GM21825 (cell line): ENCODE results near the gene MXI1.
"Not testable (repeated sequence)": the region's sequence is repeated elsewhere in the genome, so short reads cannot be mapped to it uniquely, and the experiment has no call there.

ENCODE experiments used
- ATAC-seq: cut with Tn5 transposase; IDR thresholded peaks from one replicate; pipeline ENCODE4 v1.9.1; 2021; ENCODE audit warnings: mild to moderate bottlenecking, moderate library complexity; ENCODE audit not compliant: unreplicated experiment

MXI1 gene

GRCh38 chr10:110272995-110273394 is 65.6 kb downstream of the MXI1 start:
- not testable (repeated sequence) for ATAC-seq

- no peak for ATAC-seq
These were observed 66.1 kb downstream of the MXI1 start for GRCh38 chr10:110273474-110273873.

- ATAC-seq: no peak
These were observed 66.7 kb downstream of the MXI1 start for GRCh38 chr10:110274072-110274627.

- no peak for ATAC-seq
These were observed 67.2 kb downstream of the MXI1 start for GRCh38 chr10:110274647-110275046.

DNA sequence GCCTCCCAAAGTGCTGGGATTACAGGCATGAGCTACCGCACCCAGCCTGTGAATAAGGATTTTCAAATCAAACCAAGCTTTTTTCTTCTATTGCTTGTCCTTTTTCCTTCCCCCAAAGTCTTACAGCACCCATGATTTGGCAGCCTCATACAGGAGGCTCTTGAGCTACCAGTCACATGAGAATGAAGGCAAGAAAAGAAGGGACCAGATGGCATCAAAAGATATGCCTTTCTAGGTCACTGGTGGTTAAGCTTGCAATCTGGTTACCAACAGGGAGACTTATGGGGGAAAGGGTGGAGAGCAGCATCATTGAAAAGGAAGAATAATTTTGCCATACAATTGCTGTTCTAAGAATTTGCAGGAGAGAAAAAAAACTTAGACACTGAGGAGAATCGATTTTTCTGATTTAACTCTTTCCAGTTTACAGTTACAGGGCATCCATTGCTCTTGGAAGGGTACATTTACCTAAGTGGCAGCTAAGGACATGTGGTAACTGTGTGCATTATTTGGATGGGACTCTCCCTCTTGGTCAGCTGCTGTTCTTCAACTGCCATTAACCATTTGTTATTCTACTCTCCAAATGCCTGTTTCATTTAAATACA is 67.8 kb downstream of the MXI1 start:
- no peak for ATAC-seq

GRCh38 chr10:110276603-110277002 is 69.2 kb downstream of the MXI1 start:
- ATAC-seq: no peak

DNA sequence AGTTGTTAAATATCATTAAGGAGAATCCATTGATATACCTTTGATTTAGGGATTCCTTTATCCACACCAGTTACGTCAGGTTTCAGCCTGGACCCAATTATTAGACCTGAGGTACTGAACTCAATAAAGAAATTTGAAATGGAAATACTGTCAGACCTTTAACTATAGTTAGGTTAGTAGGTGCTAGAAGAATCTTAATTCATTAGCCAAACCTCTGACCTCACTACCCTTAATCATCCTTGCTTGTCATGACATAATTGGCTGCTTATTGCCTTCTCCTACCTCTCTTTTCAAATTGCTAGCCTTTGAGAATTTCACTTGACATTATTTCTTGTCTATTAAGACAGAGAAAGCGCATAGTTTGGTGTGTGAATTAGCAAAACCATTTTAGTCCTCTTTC is 70.2 kb downstream of the MXI1 start:
- no peak for ATAC-seq

DNA sequence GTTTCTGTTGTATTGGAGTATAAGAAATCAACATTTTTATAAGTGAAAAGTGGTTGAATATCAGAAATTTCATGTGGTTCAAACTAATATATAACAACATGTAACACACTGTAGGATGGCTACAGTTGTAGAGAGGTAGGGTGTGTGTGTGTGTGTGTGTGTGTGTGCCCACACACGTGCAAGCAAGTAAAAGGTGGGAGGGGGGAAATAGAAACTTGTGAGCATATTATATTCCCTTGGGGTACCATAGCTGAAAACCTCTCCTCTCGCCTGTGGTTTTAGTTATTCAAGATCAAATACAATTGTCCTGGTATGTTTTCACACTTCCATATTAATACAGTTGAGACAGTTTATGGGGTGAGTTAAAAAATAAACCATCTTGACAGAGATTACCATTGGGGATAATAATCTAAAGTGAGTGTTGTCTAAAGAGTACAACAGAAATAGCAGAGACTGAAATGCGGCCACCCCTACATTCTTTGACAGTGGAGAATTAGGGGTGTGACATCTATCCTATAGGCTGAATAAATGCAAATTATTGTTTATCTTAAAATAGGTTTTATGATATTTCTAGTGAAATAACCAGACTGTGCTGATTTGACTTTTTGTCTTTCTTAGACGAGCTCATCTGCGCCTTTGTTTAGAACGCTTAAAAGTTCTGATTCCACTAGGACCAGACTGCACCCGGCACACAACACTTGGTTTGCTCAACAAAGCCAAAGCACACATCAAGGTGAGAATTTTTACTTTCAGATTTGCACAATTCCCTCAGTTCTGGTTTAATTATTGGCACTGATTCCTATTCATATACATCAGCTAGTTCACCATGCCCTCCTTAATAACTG is 71.4 kb downstream of the MXI1 start:
- no peak for ATAC-seq

DNA sequence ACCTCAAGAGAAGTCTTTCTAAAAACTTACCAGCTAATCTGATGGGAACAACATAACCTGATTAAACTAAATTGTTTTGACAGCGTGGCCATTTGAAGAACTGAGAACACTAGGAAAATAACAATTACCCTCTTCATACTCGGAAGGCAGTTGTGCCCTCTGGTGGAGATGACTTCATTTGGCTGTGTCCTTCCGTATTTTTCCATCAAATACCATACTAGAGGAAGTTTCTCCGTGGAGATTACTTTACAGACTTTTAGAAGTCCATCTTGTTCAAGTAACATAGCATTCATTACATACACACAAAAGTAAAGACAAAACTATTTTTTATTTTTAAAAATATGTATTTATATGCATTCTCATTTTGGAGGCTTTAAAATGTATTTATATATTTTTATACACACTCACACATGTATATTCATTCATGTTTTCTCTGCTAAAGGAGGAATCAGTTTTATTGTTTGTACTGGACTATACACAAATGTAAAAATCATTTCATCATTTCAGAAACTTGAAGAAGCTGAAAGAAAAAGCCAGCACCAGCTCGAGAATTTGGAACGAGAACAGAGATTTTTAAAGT is 72.1 kb downstream of the MXI1 start:
- peak; percentile 52 for ATAC-seq

DNA sequence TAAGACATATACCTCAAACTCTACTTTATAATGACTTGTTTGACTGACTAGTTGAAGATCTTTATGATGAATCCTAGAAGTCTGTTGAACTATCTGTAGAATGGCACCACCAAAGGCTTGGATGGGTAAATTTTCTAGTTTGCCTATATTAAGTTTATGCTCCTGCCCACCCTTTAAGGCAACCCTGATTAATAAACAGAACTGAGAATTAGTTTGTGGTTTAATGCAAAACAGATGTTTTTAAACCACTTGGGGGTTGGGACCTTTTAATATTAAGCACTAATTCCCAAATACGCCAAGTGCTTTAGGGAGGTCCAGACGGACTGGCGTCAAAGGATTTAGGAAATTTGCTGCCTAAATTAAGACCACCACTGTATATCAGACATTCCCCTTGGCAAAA is 76.9 kb downstream of the MXI1 start:
- no peak for ATAC-seq

DNA sequence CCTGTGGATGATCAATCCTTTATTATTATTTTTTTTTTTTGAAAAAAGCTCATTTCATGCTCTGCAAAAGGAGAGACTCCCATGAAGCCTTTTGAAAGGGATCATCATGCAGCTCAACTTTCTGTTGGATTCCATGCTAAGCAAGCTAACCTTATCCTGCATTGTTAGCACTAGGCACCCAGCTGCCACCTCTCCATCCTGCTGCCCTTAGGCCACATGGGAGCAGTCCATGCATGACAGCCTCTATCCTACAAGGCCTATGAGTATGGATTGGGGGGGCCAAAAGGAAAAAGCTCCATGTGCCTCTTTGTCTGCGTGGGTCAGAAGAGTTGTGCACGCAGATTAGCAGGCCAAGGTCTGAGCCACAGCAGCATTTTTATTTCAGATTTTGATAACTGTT is 78.1 kb downstream of the MXI1 start:
- no peak for ATAC-seq

GRCh38 chr10:110286841-110287240 is 79.4 kb downstream of the MXI1 start:
- no peak for ATAC-seq

DNA sequence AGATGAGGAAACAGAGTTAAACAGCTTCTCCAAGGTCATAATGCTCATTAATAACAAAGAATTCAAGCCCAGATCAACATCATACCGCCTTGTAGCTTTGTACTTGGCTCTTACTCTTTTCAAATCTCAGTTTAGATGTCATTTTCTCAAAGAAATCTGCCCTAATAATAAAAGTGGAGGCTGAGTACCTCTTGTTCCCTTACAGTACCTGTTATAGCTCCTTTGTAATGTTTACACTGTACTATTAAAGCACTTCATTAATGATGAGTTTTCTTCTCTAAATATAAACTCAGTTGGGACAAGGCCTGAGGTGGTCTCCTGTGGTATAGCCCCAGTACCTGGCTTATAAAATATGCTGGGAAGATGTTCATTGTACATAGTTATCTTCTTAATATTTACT is 89.6 kb downstream of the MXI1 start:
- ATAC-seq: no peak

DNA sequence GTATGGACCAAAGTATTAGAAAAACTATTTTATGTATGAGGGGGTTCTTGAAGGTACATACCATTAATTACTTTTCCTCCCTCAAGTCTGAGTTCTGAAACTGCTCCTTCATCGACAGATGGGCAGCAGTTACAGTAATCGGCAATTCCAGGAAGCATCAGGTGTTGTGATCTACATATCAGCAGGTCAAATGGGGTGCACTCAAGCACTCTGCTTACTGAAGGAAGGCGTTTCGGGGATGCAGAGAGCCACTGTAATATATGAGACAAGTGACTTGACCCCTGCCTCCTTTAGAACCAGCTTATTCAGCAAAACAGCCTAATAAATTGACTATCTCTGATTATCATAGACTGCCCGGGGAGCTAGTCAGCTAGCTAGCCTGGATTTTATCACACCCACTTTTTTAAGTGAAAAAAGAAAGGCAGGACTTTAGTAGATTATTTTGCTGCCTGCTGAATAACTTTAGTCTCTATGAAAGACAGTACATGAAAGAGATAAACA is 93.1 kb downstream of the MXI1 start:
- no peak for ATAC-seq

- no peak for ATAC-seq
These were observed 96.3 kb downstream of the MXI1 start for GRCh38 chr10:110303681-110304080.

DNA sequence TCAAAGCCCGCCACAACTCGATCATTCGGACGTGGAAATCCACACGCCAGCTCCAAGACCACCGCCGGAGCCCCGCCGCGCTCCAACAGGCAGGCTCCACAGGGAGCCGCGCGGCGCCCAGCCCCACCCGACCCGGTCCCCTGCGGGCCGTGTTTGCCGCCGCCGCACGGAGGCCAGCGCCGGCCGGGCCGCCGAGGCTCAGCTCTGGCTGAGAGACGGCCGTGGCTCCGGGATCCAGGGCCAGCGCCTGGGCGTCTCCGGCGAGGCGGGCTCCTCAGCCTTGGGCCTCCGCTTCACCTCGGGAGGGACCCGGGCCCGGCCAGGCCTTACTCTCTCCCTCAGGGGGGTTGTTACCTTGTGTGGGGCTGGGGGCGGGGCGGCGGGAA is 97.0 kb downstream of the MXI1 start:
- ATAC-seq: peak; percentile 41

- ATAC-seq: peak; percentile 90
These were observed 97.5 kb downstream of the MXI1 start, which contains the start of gene SMNDC1 for GRCh38 chr10:110304780-110305421. SMNDC1 (minus strand) TSS chr10:110304920; CDS start chr10:110303587, 1,333 bp downstream.

- peak; percentile 43 for ATAC-seq
These were observed 98.5 kb downstream of the MXI1 start for GRCh38 chr10:110305767-110306451.

- ATAC-seq: no peak
These were observed 99.0 kb downstream of the MXI1 start for GRCh38 chr10:110306452-110306768.

DNA sequence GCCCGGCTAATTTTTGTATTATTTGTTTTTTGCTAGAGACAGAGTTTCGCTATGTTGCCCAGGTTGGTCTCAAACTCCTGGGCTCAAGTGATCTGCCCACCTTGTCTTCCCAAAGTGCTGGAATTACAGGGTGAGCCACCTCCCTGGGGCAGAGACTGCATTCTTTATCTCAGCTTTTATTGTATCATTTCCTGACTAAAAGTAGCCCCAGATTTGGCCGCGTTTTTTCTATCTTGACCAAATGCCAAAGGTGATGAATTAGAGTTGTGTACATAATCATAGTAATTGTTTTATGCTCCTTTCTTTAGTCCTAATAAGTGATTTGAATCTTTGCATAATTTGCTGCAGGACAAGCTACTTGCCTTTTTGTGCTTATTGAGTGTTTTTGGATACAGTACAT is 100.4 kb downstream of the MXI1 start:
- no peak for ATAC-seq

GRCh38 chr10:110310741-110311140 is 103.3 kb downstream of the MXI1 start:
- no peak for ATAC-seq
